GM12878 (cell line): ENCODE results near the gene C12orf60. TPM values are rescaled to one million over a fixed set of nuclear protein-coding genes. Genes with fewer than 3 reads are reported as not detected.

ENCODE experiments used
- FOS ChIP-seq: IDR thresholded peaks from 3 replicates; pipeline ENCODE4 v1.6.1; 2011; ENCODE audit warnings: borderline replicate concordance; ENCODE audit not compliant: insufficient read length; ENCODE audit errors: extremely low read depth
- MEF2B ChIP-seq: fragments of 450-650 bp; IDR thresholded peaks from 2 replicates; pipeline ENCODE4 v1.6.1; 2018; ENCODE audit warnings: mild to moderate bottlenecking, moderate library complexity; ENCODE audit not compliant: partially characterized antibody, poor library complexity, severe bottlenecking
- NFIC ChIP-seq: IDR thresholded peaks from 2 replicates; pipeline ENCODE4 v1.6.1; 2012; ENCODE audit warnings: low read depth, mild to moderate bottlenecking, inconsistent platforms, low read length, moderate library complexity
- NFYB ChIP-seq: IDR thresholded peaks from 2 replicates; pipeline ENCODE4 v1.6.1; 2011; ENCODE audit warnings: low read depth, mild to moderate bottlenecking, low read length, improper control_type of control experiment, moderate library complexity; ENCODE audit not compliant: insufficient read depth
- NR2F1 ChIP-seq: fragments of 450-650 bp; conservative IDR thresholded peaks from 2 replicates; pipeline ENCODE4 v1.6.1; 2017; ENCODE audit warnings: mild to moderate bottlenecking
- PAX8 ChIP-seq: fragments of 450-650 bp; IDR thresholded peaks from 2 replicates; pipeline ENCODE4 v1.6.1; 2017; ENCODE audit warnings: mild to moderate bottlenecking, moderate library complexity
- POLR2AphosphoS2 ChIP-seq: IDR thresholded peaks from 2 replicates; pipeline ENCODE4 v1.6.1; 2011; ENCODE audit warnings: low read depth, mild to moderate bottlenecking, low read length, improper control_type of control experiment, moderate library complexity
- RAD21 ChIP-seq: IDR thresholded peaks from 2 replicates; pipeline ENCODE4 v1.6.1; 2011; ENCODE audit warnings: mild to moderate bottlenecking, low read depth, low read length, moderate library complexity; ENCODE audit not compliant: insufficient read depth
- RBBP5 ChIP-seq: fragments of 200-600 bp; sonication (generic); conservative IDR thresholded peaks from 2 replicates; pipeline ENCODE4 v1.6.1; 2016
- SPI1 ChIP-seq: IDR thresholded peaks from 2 replicates; pipeline ENCODE4 v1.6.1; 2011; ENCODE audit warnings: low read depth, mild to moderate bottlenecking, low read length, moderate library complexity, borderline replicate concordance; ENCODE audit not compliant: insufficient read depth
- STAT3 ChIP-seq: IDR thresholded peaks from 2 replicates; pipeline ENCODE4 v1.6.1; 2011; ENCODE audit warnings: low read depth, low read length, improper control_type of control experiment
- TARDBP ChIP-seq: IDR thresholded peaks from 2 replicates; pipeline ENCODE4 v1.6.1; 2016; ENCODE audit warnings: borderline replicate concordance
- TCF3 ChIP-seq: IDR thresholded peaks from 2 replicates; pipeline ENCODE4 v1.6.1; 2012; ENCODE audit warnings: low read depth, mild to moderate bottlenecking, low read length, borderline replicate concordance; ENCODE audit not compliant: insufficient read depth
- TCF7 ChIP-seq: IDR thresholded peaks from 2 replicates; pipeline ENCODE4 v1.6.1; 2014; ENCODE audit warnings: antibody characterized with exemption, borderline replicate concordance
- ZNF207 ChIP-seq: fragments of 450-650 bp; IDR thresholded peaks from 2 replicates; pipeline ENCODE4 v1.6.1; 2014; ENCODE audit warnings: antibody characterized with exemption, mild to moderate bottlenecking, borderline replicate concordance
- polyA plus RNA-seq, 11 experiments: library from polyadenylated mRNA; depleted of rRNA in 4 of 11; unstranded in 6 of 11; stranded (reverse) in 5 of 11; fragments of >200 nt; fragmentation: Nextera tagmentation in 4 of 11; fragmentation: Illumina TruSeq in 1 of 11; extraction: Ambion mirVana in 4 of 11; extraction: Trizol in 1 of 11; gene quantifications; 1 replicate in 1 of 11; 2 replicates in 10 of 11; pipeline versions ENCODE4 v1.2.1 to v1.2.3, GENCODE V29; 2011 to 2016; ENCODE audit warnings: inconsistent platforms in 2 of 11, missing spikeins in 2 of 11, low read depth in 1 of 11
- total RNA-seq, 4 experiments: library from RNA; depleted of rRNA in 3 of 4; stranded (reverse); fragments of >200 nt in 3 of 4; fragmentation: Illumina TruSeq in 1 of 4; extraction: Trizol in 1 of 4; gene quantifications; 2 replicates each; pipeline versions ENCODE4 v1.2.1 to v1.2.3, GENCODE V29; 2013 to 2021
- TF ChIP-seq, protein P1 (sequence below): fragments of 450-650 bp; IDR thresholded peaks from 2 replicates; pipeline ENCODE4 v1.6.1; 2017; ENCODE audit warnings: mild to moderate bottlenecking, low read depth, inconsistent platforms; ENCODE audit not compliant: poor library complexity, severe bottlenecking

C12orf60 gene
- total and polyA plus RNA-seq, 10 of the 15 experiments (the other 5 are each of a cell fraction or from before 2014, with no cell fraction given): 1.8 to 7.2 (median 3.2) TPM

- TF ChIP-seq, protein P1, sequence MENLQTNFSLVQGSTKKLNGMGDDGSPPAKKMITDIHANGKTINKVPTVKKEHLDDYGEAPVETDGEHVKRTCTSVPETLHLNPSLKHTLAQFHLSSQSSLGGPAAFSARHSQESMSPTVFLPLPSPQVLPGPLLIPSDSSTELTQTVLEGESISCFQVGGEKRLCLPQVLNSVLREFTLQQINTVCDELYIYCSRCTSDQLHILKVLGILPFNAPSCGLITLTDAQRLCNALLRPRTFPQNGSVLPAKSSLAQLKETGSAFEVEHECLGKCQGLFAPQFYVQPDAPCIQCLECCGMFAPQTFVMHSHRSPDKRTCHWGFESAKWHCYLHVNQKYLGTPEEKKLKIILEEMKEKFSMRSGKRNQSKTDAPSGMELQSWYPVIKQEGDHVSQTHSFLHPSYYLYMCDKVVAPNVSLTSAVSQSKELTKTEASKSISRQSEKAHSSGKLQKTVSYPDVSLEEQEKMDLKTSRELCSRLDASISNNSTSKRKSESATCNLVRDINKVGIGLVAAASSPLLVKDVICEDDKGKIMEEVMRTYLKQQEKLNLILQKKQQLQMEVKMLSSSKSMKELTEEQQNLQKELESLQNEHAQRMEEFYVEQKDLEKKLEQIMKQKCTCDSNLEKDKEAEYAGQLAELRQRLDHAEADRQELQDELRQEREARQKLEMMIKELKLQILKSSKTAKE: peak; percentile 34
- no peak for TF ChIP-seq NFIC
- peak; percentile 37; the same call in 1 of the 2 replicates for TF ChIP-seq RAD21
- peak; percentile 3; the same call in 1 of the 2 replicates for TF ChIP-seq SPI1
- no peak; the same call in 1 of the 2 replicates for TF ChIP-seq TARDBP
- no peak for TF ChIP-seq RBBP5
- no peak for TF ChIP-seq FOS
- TF ChIP-seq TCF3: peak; percentile 82
- no peak for TF ChIP-seq TCF7
- peak; percentile 92 for TF ChIP-seq POLR2AphosphoS2
- TF ChIP-seq NFYB: no peak
- TF ChIP-seq ZNF207: 0 out of 2 replicates have a peak, but pooled peaks have one; percentile 37
- TF ChIP-seq MEF2B: peak; percentile 26
- no peak for TF ChIP-seq PAX8
- peak; percentile 96 for TF ChIP-seq NR2F1
- no peak for TF ChIP-seq STAT3
Observed at GRCh38 chr12:14769969-14770495, 33.4 kb upstream of the C12orf60 start (continued).
